ENCODE measurements around the gene EXOSC9. TPM values are rescaled to one million over a fixed set of nuclear protein-coding genes. Genes with fewer than 3 reads are reported as not detected.

EXOSC9 gene
- total RNA-seq, 1 experiment from 2014 or later, result 69.1 TPM

GRCh38 chr4:121811122-121811521 is 10.0 kb downstream of the EXOSC9 start:
- H3K9me3 Mint-ChIP-seq, result no peaks in the 10 kb centered on the region
- H2BK5ac ChIP-seq (ENCODE audit: insufficient read length, low read length), result no peak overlapping the region
- no peaks in the 10 kb centered on the region for H3K79me2 ChIP-seq (ENCODE audit: insufficient read depth, low read length)
- TF ChIP-seq CTCF (conservative IDR thresholded peaks at IDR 0.05), result no peak
- no peaks in the 10 kb centered on the region for H3K27me3 ChIP-seq (ENCODE audit: insufficient read depth, low read length)
- no peak overlapping the region for H2BK12ac ChIP-seq (ENCODE audit: insufficient read length, low read depth, low read length)
- no peak overlapping the region for H2AK5ac ChIP-seq (ENCODE audit: insufficient read length, low read length)
- H3K4me3 Mint-ChIP-seq, result no peak overlapping the region
- DNase-seq, result no peak
- no peaks in the 10 kb centered on the region for H3K4me1 ChIP-seq (ENCODE audit: insufficient read depth, low read length)
- no peak overlapping the region for H3K56ac ChIP-seq (ENCODE audit: insufficient read length, low read depth, low read length)
- no peak overlapping the region for H3K9ac ChIP-seq (ENCODE audit: extremely low read depth, insufficient read length, low read length)
- no peaks in the 10 kb centered on the region for H3K9me3 ChIP-seq (ENCODE audit: control insufficient read depth, low read depth, low read length)
- H3K27ac ChIP-seq (ENCODE audit: insufficient read length, low read depth, low read length), result no peak overlapping the region
- no peak overlapping the region for H3K14ac ChIP-seq (ENCODE audit: insufficient read depth, low read length)
- no peak overlapping the region for H3K18ac ChIP-seq (ENCODE audit: insufficient read length, low read depth, low read length)
- H3K79me1 ChIP-seq (ENCODE audit: insufficient read depth, low read depth, low read length, poor library complexity, severe bottlenecking), result no peaks in the 10 kb centered on the region
- no peak overlapping the region for H2BK15ac ChIP-seq (ENCODE audit: low read depth, low read length)
- H3K4me2 ChIP-seq (ENCODE audit: insufficient read depth, insufficient read length, low read length), result no peak overlapping the region
- no peak overlapping the region for H3K27ac Mint-ChIP-seq
- H2BK20ac ChIP-seq (ENCODE audit: low read depth, low read length, poor library complexity, severe bottlenecking), result no peak overlapping the region
- no peak overlapping the region for H4K5ac ChIP-seq (ENCODE audit: insufficient read length, low read depth, low read length)
- no peak overlapping the region for H3K4ac ChIP-seq (ENCODE audit: low read depth, low read length)
- H4K20me1 ChIP-seq (ENCODE audit: control insufficient read depth, insufficient read depth, insufficient read length), result no peaks in the 10 kb centered on the region
- peaks cover 23 to 75% (median 63%) of the 10 kb centered on the region in 3 experiments; a peak in 6 of 7 replicates for H3K36me3 Mint-ChIP-seq (ENCODE audit: insufficient read depth in 1 of 3, low read depth in 3 of 3)
- H4K8ac ChIP-seq (replicated peaks; ENCODE audit: insufficient read length, low read depth, low read length), result no peak overlapping the region
- H2AFZ ChIP-seq (ENCODE audit: low read length), result no peak overlapping the region
- no peak overlapping the region for H2BK120ac ChIP-seq (ENCODE audit: low read depth, low read length, poor library complexity, severe bottlenecking)
- no peak overlapping the region for H4K91ac ChIP-seq (ENCODE audit: insufficient read length, low read depth, low read length)
- no peaks in the 10 kb centered on the region for H3K4me1 Mint-ChIP-seq
- no peak overlapping the region for H3K23ac ChIP-seq (ENCODE audit: insufficient read length, low read depth, low read length)
- no peaks in the 10 kb centered on the region for H3K27me3 Mint-ChIP-seq (ENCODE audit: low read depth)
- no peaks in the 10 kb centered on the region for H3K23me2 ChIP-seq (ENCODE audit: insufficient read length, low read depth, low read length, poor library complexity, severe bottlenecking)
- H3T11ph ChIP-seq (ENCODE audit: low read length), result no peak overlapping the region

Data from H9 (cell line).